HG03520 (cell line): ENCODE data around the gene WDR76.
"Not testable (repeated sequence)": the region's sequence is repeated elsewhere in the genome, so short reads cannot be mapped to it uniquely, and the experiment has no call there.

ENCODE experiments used
- ATAC-seq: cut with Tn5 transposase; IDR thresholded peaks from one replicate; pipeline ENCODE4 v1.9.1; 2021; ENCODE audit warnings: mild to moderate bottlenecking, moderate library complexity; ENCODE audit not compliant: unreplicated experiment

Gene WDR76

GRCh38 chr15:43826508-43827341 is at the start of gene WDR76:
WDR76 (plus strand) TSS chr15:43827002; CDS start chr15:43827033, 31 bp downstream.
- peak; percentile 45 for ATAC-seq

- peak; percentile 40 for ATAC-seq
These were observed 49.4 kb upstream of the WDR76 start for GRCh38 chr15:43777267-43777914.

DNA sequence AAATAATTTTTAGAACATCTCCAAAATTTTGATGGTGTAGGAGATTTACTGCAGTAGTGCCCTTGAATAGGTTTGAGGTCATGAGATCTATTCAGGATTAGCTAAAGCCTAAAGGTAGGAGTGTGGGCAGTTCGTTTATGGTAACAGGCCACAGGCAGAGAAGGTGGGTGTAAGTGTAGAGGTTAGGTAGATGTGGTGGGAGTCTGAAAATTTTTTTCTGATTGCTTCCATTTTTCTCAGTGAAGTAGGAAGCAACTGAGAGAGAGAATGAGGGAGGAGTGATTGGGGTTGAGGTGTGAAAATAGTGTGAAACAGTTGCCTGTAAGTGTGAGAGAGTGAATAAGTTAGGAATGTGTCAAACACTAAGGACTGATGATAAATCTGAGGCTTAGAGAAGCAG is 47.8 kb upstream of the WDR76 start:
- ATAC-seq = no peak

- no peak for ATAC-seq
These were observed 37.4 kb upstream of the WDR76 start for GRCh38 chr15:43789409-43789808.

DNA sequence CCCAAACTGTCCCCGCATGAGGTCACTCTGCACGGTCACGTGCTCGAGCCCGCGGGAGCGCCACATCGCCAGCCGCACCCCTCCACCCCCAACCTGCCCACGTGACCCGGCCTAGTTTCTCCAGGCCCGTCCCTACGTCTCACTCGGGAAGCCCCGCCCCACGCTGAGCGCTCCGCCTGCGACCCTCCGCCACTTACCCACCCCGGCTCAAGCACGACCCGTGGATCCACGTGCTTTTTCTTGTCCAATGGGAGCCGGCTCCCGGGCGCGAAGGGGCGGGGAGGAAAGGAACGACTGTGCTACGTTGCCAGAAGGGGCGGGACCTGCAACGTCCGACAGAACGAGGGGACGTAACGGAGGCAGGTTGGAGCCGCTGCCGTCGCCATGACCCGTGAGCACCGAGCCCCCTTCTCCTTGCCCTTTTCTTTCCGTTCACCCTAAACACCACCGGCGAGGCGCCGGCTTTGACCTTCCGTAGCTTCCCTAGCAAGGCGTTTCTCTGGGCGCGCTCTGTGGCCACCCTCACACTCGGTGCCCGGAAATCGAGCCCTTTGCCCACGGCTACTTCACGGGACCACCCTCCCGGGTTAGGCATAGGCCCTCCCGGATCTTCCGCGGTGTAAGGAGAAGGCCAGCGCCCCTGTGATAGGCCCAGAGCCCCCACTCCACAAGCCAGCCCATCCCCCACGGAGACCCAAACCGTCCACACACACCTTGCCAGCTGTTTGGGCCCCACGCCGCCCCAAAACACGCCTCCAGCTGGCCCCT is 34.6 kb upstream of the WDR76 start, which contains the start of gene SERF2:
SERF2 (plus strand) TSS at position 328 of the 768 bp plus-strand sequence; CDS start at position 385, 57 bp downstream.
- peak; percentile 83 for ATAC-seq

DNA sequence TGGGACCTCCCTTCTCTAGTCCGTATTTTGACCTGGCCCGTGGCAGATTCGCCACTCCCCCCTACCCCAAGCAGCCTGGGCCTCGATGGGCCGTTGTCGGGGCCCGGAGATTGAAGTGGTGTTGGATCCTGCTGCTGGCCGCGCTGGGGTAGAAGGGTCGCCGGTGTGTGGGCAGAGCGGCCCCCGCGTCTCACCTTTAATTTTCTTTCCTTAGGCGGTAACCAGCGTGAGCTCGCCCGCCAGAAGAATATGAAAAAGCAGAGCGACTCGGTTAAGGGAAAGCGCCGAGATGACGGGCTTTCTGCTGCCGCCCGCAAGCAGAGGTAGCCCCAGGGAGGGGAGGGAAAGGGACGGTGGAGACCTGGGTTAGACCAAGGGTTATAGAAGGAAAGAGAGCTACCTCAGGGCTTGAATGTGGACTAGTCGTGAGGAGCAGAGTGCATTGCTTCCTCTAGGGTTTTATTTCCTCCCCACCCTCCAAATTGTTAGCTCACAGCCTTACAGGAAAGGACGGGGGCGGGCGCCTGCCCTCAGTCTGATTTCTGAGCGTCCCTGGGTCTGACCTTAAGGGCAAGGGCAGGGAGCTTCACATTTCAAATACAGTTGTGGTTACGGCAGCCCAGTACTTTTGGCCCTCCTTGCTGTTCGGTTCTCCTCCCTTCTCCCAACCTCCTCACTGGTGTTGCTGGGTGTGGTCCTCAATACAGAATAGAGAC is 33.9 kb upstream of the WDR76 start:
- ATAC-seq = no peak

DNA sequence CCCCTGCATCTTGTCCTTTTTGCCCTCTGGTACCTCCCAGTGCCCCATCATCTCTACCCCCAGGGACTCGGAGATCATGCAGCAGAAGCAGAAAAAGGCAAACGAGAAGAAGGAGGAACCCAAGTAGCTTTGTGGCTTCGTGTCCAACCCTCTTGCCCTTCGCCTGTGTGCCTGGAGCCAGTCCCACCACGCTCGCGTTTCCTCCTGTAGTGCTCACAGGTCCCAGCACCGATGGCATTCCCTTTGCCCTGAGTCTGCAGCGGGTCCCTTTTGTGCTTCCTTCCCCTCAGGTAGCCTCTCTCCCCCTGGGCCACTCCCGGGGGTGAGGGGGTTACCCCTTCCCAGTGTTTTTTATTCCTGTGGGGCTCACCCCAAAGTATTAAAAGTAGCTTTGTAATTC is 33.2 kb upstream of the WDR76 start:
- no peak for ATAC-seq

- ATAC-seq = no peak
These were observed 32.3 kb upstream of the WDR76 start for GRCh38 chr15:43794269-43795037.

- no peak for ATAC-seq
These were observed 31.6 kb upstream of the WDR76 start for GRCh38 chr15:43795197-43795596.

- no peak for ATAC-seq
These were observed 30.8 kb upstream of the WDR76 start for GRCh38 chr15:43795997-43796396.

DNA sequence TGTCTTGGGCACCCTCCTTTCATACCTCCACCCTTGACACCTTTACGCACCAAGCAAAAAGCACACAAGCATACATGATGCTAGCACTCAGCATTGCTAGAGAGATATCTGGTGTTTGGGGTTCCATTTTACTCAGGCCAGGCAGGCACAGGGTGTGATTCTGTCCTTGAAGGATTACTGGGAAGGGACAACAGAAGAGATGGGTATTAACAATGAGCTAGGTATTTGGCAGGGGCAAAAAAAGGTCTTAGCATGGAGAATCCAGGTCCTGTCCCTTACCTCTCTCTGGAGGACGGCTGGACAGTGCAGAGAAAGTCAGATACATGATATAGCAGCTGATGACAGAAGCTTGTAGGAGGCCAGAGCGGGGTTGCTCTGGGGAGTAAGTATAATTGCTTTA is 30.2 kb upstream of the WDR76 start:
- no peak for ATAC-seq

DNA sequence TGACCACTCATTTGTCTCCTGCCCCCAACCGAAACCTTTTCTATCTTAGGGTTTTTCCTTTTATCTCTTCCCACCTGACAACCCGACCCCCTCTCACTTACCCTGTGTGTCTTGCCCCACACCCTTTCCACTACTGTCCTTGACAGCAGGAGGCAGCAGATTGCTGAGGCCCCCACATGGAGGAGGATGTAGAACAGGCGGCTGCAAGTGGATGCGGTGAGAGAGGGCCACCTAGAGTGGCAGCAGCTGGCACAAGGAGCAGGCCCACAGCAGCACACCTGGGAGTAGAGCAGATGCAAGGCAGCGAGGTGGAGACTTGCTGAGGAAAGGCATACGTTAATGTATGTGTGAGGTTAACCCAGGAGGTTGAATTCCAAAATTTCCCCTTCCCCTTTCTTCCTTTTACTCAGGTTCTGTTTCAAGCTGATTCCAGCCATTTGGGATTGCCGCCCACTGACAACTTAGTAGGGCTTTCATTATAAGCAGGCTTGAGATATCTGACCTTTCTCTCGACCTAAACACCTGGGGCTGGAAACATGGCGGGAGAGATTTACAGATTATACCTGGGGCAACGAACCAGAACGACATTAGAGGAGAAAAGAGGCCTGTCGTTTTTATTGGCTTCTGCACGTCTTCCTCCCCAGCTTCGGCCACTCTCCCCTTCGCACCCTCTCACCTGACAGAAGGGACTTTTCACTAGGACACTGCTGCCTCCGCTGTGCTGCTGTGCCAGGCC is 27.4 kb upstream of the WDR76 start:
- ATAC-seq = no peak

DNA sequence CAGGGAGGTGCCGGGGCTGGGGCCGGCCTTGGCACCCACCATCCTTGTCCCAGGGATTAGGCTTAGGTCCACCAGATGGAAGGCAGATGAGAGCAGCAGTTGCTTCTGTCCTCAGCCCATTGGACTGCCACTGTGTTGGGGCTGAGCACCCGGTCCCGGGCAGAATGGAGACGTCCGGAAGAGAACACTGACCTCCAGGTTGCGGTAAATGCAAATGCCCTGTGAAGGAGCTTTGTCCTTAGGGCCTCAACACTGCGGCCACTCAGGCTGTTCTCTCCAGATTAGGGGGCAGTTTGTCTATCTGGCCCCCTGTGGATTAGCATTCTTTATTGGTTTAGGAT is 26.9 kb upstream of the WDR76 start, which contains the start of gene SERINC4:
SERINC4 (minus strand) TSS at position 276 of the 341 bp plus-strand sequence; CDS start at position 42, 234 bp downstream.
- no peak for ATAC-seq

DNA sequence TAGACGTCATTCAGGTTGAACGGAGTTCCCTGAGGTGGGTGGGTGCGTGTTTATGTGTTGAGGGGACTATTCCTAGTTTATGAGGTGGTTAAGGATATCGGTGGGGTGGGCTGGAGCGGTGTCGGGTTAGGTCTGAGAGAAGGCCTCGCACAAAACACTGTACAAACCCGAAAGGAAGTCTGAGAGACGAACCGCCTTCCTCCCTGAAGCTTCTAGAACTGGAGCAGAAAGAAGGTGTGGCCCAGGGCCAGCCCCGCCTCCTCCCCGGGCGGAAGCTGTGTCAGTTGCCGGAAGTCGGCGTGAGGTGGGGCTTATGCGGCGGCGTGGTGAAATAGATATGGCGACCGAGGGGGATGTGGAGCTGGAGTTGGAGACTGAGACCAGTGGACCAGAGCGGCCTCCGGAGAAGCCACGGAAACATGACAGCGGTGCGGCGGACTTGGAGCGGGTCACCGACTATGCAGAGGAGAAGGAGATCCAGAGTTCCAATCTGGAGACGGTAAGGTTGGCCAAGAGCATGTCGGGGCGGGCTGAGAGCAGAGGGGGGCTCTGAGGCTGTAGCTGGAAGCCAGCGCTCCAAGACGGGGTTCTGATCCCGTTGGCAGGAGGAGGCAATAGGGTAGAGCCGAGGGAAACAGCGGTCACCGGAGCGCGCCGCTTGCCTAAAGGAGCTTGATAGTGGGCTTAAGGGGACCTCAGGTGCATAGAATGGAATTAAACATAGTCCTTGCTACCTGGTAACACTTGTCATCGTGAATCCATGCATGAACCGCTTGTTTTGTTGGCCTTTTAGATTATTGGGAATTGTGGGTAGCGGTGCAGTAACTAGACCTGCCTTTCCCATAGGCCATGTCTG is 26.3 kb upstream of the WDR76 start, which contains the start of gene HYPK:
HYPK (plus strand) TSS at position 314 of the 856 bp plus-strand sequence; CDS start at position 338, 24 bp downstream.
- ATAC-seq = no peak

- ATAC-seq = not testable (repeated sequence)
These were observed 24.1 kb upstream of the WDR76 start for GRCh38 chr15:43802676-43803075.

DNA sequence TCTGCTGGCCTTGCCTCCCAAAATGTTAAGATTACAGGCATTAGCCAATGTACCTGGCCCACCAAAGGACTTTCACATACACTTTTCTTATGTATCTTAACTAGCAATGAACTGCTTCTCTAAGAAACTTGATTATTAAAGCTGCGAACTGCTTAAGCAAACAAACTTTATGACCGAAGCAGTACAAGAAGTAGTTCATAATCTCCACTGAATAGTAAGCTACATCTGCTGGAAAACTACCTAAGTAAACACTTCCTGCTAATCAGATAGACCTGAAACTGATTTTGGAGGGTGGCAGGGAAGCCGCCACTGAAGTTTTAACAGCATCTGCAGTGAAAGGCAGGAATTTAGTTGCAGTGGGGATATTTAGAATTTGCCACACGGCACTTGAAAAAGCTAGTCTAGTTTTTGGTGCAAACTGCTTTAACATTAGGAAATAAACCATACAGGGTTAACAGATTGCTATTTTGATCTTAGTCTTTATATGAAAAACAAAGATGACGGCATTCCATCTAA is 18.3 kb upstream of the WDR76 start:
- ATAC-seq = no peak

DNA sequence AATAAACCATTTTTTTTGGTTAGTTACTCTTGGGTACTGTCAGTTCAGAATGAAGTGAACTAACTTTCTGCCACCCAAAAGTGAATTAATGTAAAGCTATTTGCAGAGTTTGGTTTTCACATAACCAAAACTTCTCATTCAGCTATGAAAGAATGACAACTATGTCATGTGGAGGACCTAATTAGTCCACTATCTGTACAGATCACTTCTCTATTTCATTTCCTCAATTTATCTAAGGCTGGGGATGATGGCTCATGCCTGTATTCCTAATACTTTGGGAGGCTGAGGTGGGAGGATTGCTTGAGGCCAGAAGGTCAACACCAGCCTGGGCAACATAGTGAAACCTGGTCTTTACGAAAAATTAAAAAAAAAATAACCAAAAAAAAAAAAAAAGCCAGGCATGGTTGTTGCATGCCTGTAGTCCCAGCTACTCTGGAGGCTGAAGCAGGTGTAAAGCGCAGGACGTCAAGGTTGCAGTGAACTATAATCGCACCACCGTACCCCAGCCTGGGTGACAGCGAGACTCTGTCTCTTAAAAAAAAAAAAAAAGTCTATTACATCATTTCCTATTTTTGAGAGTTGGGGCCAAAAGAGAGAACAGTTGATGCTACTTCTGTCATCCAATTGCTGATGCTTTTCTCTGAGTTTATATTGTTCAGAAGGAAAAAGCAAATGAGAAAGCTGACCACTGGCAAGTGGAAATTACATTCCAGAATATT is 17.7 kb upstream of the WDR76 start:
- ATAC-seq = peak; percentile 60
